Suppressor macrophage (primary cell): ENCODE measurements around the gene TLK1.

Source experiments
- DNase-seq, 4 experiments: peaks; one replicate each; pipeline ENCODE4 v3.0.0-alpha.2; 2020 to 2022

TLK1 gene

GRCh38 chr2:171169333-171169732 is 8.6 kb upstream of the TLK1 start:
- no peak for DNase-seq

GRCh38 chr2:171167352-171167997 is 6.8 kb upstream of the TLK1 start:
- no peak for DNase-seq

- no peak for DNase-seq
These were observed 5.8 kb upstream of the TLK1 start for GRCh38 chr2:171166328-171166983.

- no peak for DNase-seq
These were observed 5.3 kb upstream of the TLK1 start for GRCh38 chr2:171165967-171166327.

DNA sequence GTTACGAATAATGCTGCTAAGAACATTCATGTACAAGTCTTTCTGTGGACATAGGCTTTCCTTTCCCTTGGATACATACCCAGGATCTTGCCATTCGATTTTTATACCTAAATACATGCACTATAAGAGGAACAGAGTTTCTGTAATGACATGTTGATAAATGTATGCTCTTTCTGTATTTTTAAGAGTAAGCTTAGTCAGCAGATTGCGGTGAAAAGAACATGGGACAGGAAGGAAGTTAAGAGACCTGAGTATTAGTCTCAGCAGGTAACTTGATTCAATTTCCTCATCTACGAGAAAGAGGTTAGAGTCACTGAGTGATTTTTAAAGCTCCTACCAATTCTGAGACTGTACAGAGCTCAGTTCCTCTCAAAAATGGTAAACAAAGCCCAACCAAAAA is 2.6 kb upstream of the TLK1 start:
- DNase-seq: no peak

DNA sequence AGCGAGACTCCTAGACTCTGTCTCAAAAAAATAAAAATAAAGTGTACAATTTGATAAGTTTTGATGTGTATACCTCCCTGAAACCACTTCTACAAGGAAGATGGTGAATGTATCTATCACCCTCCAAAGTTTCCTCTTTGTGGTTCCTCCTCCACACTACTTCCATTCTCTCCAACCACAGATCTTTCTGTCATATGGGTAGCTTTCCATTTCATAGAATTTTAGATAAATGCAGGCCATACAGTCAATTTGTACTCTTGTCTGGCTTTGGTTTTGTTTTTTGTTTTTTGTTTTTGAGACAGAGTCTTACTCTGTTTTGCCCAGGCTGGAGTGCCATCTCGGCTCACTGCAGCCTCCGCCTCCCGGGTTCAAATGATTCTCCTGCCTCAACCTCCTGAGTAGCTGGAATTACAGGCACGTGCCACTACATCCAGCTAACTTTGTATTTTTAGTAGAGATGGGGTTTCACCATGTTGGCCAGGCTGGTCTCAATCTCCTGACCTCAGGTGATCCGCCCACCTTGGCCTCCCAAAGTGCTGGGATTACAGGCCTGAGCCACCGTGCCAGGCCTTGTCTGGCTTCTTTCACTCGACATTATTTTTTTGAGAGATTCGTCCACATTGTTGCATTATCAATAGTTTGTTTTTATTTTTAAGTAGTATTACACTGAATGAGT is 2.0 kb upstream of the TLK1 start:
- peak; percentile 9 to 50 (median 23) for DNase-seq

GRCh38 chr2:171160956-171161740 is 455 bp upstream of the TLK1 start:
- peak; percentile 77 to 91 (median 88) for DNase-seq

- peak; percentile 46 to 64 (median 58) for DNase-seq
These were observed 1.1 kb downstream of the TLK1 start for GRCh38 chr2:171159372-171160118.

DNA sequence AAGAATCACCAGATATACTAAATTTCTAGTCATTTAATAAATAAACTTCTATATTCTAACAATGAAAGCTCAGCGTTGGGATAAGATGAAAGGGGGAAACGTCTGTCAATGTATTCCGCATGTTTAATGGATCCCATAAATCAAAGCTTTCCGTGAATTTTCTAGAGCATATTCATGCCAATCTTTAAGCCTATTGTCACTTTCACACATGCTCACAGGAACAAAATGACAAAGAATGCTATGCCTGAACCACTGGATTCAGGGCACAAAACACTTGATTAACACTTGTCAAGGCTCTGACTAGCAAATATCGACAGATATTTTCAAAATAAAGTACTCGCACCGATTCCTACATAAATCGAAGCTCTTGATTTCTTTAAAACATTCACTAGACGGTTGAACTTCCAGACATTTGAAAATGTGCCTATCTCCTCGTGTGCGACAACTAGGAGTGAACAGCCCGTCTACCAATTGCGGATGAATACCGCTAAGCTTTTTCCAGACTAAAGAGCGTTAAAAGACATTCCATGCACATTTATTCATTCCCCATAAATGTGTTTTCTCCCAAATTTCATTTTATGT is 1.8 kb downstream of the TLK1 start:
- DNase-seq: peak in 1 of 4 experiments; percentile 6

DNA sequence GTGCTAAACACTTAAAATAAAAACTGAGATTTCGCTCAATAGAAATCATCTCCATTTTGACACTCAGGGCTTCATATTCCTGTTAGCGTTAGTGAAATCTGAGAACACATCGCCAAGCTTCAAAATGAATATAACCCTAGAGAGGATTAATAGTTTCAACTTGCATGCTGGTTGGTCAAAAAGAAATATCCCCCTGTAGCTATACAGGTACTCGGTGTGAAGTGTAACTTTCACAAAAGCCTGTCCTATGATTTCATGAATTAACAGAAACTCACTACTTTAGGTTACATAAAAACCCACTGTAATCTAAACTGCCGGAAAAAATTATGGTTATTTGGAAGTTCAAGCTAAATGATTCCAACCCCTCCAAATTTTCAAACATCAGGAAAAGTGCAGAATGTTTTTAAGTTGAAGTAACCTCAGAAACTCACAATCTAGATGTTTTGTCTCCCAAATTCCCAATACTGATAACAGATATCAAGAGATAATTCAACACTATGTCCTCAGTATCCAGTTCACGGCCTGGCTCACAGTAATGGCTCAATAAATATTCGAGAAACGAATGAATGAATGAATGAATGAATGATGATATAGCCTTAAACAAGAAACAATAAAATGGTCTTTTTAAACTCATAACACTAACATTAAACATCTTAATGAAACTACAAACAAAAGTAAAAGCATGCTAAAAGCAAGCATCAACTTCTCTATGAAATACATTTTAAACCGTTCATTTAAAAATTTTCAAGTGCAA is 2.5 kb downstream of the TLK1 start:
- DNase-seq: no peak

DNA sequence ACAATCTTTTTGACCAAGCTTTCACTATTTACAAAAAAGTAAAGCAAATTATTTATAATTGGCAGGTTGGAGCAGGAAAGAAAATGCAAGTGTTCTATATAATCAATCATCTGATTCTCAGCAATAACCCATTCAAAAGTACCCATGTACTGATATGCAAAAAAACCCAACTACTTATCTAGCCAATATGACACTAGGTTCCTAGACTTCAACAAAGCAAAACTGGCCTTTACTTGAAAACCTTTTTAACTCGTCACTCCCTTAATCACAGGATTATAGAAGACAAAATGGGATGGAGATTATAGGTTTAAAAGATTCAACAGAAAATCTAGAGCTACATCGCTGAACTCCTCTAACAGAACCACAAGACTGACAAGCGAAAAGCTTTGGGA is 3.6 kb downstream of the TLK1 start:
- DNase-seq: no peak

GRCh38 chr2:171154348-171154747 is 6.3 kb downstream of the TLK1 start:
- peak in 2 of 4 experiments; percentile 41 to 50 for DNase-seq

- no peak for DNase-seq
These were observed 9.9 kb downstream of the TLK1 start for GRCh38 chr2:171150694-171151285.

GRCh38 chr2:171149986-171150693 is 10.6 kb downstream of the TLK1 start:
- DNase-seq: no peak

DNA sequence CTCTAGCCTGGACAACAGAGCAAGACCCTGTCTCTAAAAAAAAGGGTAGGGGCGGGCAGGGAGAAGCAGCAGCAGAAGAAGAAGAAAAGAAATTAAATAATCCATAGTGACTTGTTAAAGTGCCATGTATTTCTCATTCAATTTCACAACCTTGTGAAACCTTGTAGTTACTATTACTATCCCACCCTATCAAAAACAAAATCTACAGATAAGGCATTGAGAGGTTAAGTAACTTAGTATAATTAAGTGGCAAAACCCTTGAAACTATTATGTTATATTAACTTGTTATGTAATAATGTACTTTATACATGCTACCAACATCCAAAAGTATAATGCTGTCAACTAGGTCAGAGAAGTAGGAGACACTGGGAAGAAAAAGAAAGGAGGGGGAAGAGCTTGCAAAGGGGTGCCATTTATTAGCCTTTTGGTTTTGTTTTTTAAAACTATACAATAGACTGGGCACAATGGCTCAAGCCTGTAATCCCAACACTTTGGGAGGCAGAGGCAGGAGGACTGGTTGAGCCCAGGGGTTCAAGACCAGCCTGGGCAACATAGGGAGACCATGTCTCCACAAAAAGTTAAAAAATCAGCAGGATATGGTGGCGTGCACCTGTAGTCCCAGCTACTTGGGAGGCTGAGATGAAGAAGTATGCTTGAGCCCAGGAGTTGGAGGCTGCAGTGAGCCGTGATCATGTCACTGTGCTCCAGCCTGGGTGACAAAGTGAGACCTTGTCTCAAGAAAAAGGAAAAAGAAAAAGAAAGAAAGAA is 11.3 kb downstream of the TLK1 start:
- DNase-seq: no peak

GRCh38 chr2:171147081-171147480 is 13.6 kb downstream of the TLK1 start:
- no peak for DNase-seq

DNA sequence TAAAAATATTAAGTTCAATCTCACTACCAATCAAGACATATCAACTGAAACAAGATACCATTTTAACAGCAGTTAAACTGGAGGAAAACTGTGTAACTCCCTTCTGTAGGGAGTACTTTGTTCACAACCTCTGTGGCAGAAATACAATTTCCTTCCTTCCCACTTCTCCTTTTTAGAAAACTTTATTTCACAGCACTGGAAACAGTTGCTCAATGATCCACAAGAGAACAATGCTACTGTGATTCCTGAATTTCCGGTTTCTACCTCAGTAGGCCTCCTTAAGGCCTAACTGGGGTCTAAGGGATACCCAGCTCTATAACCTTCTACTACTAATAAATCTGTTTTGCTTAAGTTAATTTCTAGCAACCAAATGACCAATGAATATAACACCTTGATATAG is 14.1 kb downstream of the TLK1 start:
- DNase-seq: peak; percentile 40 to 81 (median 64)

DNA sequence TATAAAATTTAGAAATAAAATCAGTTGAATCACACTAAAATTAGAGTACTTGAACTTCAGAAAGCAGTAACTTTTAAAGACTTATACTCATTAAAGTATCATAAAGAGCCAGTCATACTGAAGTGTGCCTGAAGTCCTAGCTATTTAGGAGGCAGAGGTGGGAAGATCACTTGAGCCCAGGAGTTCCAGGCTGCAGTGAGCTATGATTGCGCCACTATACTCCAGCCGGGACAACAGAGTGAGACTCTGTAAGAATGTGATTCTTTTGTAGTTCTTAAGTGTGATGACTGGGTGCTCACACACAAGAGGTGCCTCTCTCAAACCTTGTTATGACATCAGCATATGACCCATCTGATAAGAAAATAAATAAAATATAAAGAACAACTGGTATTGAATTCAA is 14.6 kb downstream of the TLK1 start:
- no peak for DNase-seq

GRCh38 chr2:171143670-171144062 is 17.0 kb downstream of the TLK1 start:
- no peak for DNase-seq
